Endothelial cell of umbilical vein (primary cell): Measurements from ENCODE around the gene CNGA4. TPM values are rescaled to one million over a fixed set of nuclear protein-coding genes. Genes with fewer than 3 reads are reported as not detected.

Source experiments
- BruUV-seq: library from RNA; stranded (reverse); fragments of 400-500 nt; replicated peaks from 2 replicates; lab custom pipeline; 2021; lab: Mats Ljungman, UMichigan
- CTCF ChIA-PET: fragments of 300-600, 350-600 bp; sonication (Branson Sonifier 250); formaldehyde crosslinking; loops from one replicate; lab custom pipeline; 2021; ENCODE audit warnings: antibody characterized with exemption, inconsistent platforms; lab: Charles Lee
- POLR2A ChIA-PET: fragments of 300-600, 350-600 bp; sonication (Branson Sonifier 250); formaldehyde crosslinking; loops from one replicate; lab custom pipeline; 2021; ENCODE audit warnings: antibody characterized with exemption, inconsistent platforms; lab: Charles Lee
- DNase-seq: peaks from one replicate; pipeline ENCODE4 v3.0.0-alpha.2; 2011; ENCODE audit warnings: low read depth, low spot score
- FAIRE-seq: peaks from 2 replicates; lab custom pipeline; 2011; peaks lifted over from hg19 to GRCh38; lab: Jason Lieb, UNC
- H2AFZ ChIP-seq: 2 replicates; pipeline ENCODE4 v1.6.0; 2012; ENCODE audit warnings: low read depth, low read length, control low read depth, inconsistent platforms
- H3K27ac ChIP-seq: 2 replicates; pipeline ENCODE4 v1.5.1; 2011; ENCODE audit warnings: low read depth, mild to moderate bottlenecking, control low read depth, low read length, moderate library complexity; ENCODE audit not compliant: insufficient read depth
- H3K27me3 ChIP-seq, 2 experiments: 2 replicates each; pipeline versions ENCODE4 v1.6.0 to v1.6.1; 2011; ENCODE audit warnings: low read length in 2 of 2, mixed read lengths in 1 of 2; ENCODE audit not compliant: control insufficient read depth in 2 of 2, insufficient read depth in 2 of 2
- H3K36me3 ChIP-seq, 2 experiments: 2 replicates in 1 of 2; 3 replicates in 1 of 2; pipeline ENCODE4 v1.5.1; 2011; ENCODE audit warnings: low read length in 2 of 2, mild to moderate bottlenecking in 1 of 2, moderate library complexity in 1 of 2; ENCODE audit not compliant: control insufficient read depth in 2 of 2, insufficient read depth in 2 of 2; ENCODE audit errors: extremely low read depth in 1 of 2
- H3K4me1 ChIP-seq: 3 replicates; pipeline ENCODE4 v1.5.1; 2011; ENCODE audit warnings: mild to moderate bottlenecking, low read length; ENCODE audit not compliant: control insufficient read depth, insufficient read depth; ENCODE audit errors: extremely low read depth
- H3K4me2 ChIP-seq: 2 replicates; pipeline ENCODE4 v1.6.1; 2011; ENCODE audit warnings: low read length, control low read depth, mixed read lengths; ENCODE audit not compliant: insufficient read depth
- H3K4me3 ChIP-seq, 3 experiments: fragments of 200-600 bp in 1 of 3; sonication (generic), shearing (Covaris generic) in 1 of 3; replicated peaks in 1 of 3; 2 replicates each; pipeline ENCODE4 v1.5.1; 2011 to 2016; ENCODE audit warnings: control low read depth in 3 of 3, low read length in 3 of 3, mild to moderate bottlenecking in 2 of 3, inconsistent platforms in 1 of 3, low read depth in 1 of 3, moderate library complexity in 1 of 3; ENCODE audit not compliant: insufficient read depth in 1 of 3
- H3K79me2 ChIP-seq: 2 replicates; pipeline ENCODE4 v1.6.0; 2012; ENCODE audit warnings: low read length, inconsistent platforms; ENCODE audit not compliant: control insufficient read depth, insufficient read depth
- H3K9ac ChIP-seq: replicated peaks from 2 replicates; pipeline ENCODE3; 2011; ENCODE audit warnings: low read length, control low read depth; ENCODE audit not compliant: insufficient read depth; ENCODE audit errors: extremely low read depth
- H3K9me1 ChIP-seq: replicated peaks from 3 replicates; pipeline ENCODE4 v1.6.0; 2011; ENCODE audit warnings: mild to moderate bottlenecking, low read length; ENCODE audit not compliant: control insufficient read depth, insufficient read depth; ENCODE audit errors: extremely low read depth
- H3K9me3 ChIP-seq: replicated peaks from 2 replicates; pipeline ENCODE4 v1.5.1; 2012; ENCODE audit warnings: low read length, inconsistent platforms; ENCODE audit not compliant: control insufficient read depth, insufficient read depth
- H4K20me1 ChIP-seq: replicated peaks from 2 replicates; pipeline ENCODE3; 2011; ENCODE audit warnings: mild to moderate bottlenecking, low read length; ENCODE audit not compliant: control insufficient read depth, insufficient read depth; ENCODE audit errors: extremely low read depth
- CTCF ChIP-seq, 2 donors: IDR thresholded peaks; 1 replicate in 1 of 2; 2 replicates in 1 of 2; pipeline ENCODE4 v1.5.1; 2011; ENCODE audit warnings: low read length in 2 of 2, mild to moderate bottlenecking in 2 of 2, moderate library complexity in 2 of 2, control low read depth in 1 of 2, inconsistent platforms in 1 of 2, low read depth in 1 of 2; ENCODE audit not compliant: insufficient read depth in 1 of 2; ENCODE audit errors: extremely low read depth in 1 of 2
- EZH2 ChIP-seq: IDR thresholded peaks from 2 replicates; pipeline ENCODE4 v1.6.1; 2012; ENCODE audit warnings: borderline replicate concordance, low read depth, mild to moderate bottlenecking, moderate library complexity, low read length, inconsistent platforms; ENCODE audit not compliant: severe bottlenecking
- FOS ChIP-seq: IDR thresholded peaks from 2 replicates; pipeline ENCODE4 v1.6.1; 2011; ENCODE audit warnings: mild to moderate bottlenecking, low read length, moderate library complexity, borderline replicate concordance; ENCODE audit not compliant: insufficient read depth
- GATA2 ChIP-seq: IDR thresholded peaks from 2 replicates; pipeline ENCODE4 v1.7.0; 2011; ENCODE audit warnings: low read depth, mild to moderate bottlenecking, moderate library complexity, mixed read lengths, low read length; ENCODE audit not compliant: insufficient read length, insufficient read depth
- JUN ChIP-seq: IDR thresholded peaks from 2 replicates; pipeline ENCODE4 v1.6.1; 2011; ENCODE audit warnings: borderline replicate concordance, low read depth; ENCODE audit not compliant: insufficient read length, insufficient read depth
- MAX ChIP-seq: IDR thresholded peaks from 2 replicates; pipeline ENCODE4 v1.6.1; 2011; ENCODE audit not compliant: insufficient read depth, insufficient read length
- MYC ChIP-seq: IDR thresholded peaks from one replicate; pipeline ENCODE4 v1.6.1; 2011; ENCODE audit warnings: mild to moderate bottlenecking, low read depth, low read length
- POLR2A ChIP-seq: IDR thresholded peaks from 2 replicates; pipeline ENCODE4 v1.6.1; 2012; ENCODE audit warnings: low read depth, mild to moderate bottlenecking, control low read depth, low read length
- POLR2AphosphoS5 ChIP-seq: IDR thresholded peaks from 2 replicates; pipeline ENCODE4 v1.6.1; 2012; ENCODE audit warnings: low read depth, mild to moderate bottlenecking, control low read depth, low read length, moderate library complexity; ENCODE audit not compliant: insufficient read depth
- dilution Hi-C: fragments of 300-500 bp; cut with MboI; formaldehyde crosslinking; loops from one replicate; pipeline ENCODE4 v1.15.0; 2019; ENCODE audit warnings: low sequenced_read_pairs; ENCODE audit not compliant: extremely low pct_ligation_motif_present
- intact Hi-C: fragments of 100-400 bp; cut with micrococcal nuclease; formaldehyde crosslinking; loops from one replicate; pipeline ENCODE4 v1.10.0; 2022
- polyA plus RNA-seq, 4 experiments: library from polyadenylated mRNA; depleted of rRNA in 3 of 4; stranded (reverse) in 3 of 4; unstranded in 1 of 4; fragments of >200 nt; gene quantifications; 2 replicates each; pipeline versions ENCODE4 v1.2.1 to v1.2.3, GENCODE V29; 2011 to 2012; ENCODE audit warnings: missing spikeins in 1 of 4
- total RNA-seq: library from RNA; stranded (reverse); gene quantifications from 2 replicates; pipeline ENCODE4 v1.2.3, GENCODE V29; 2021

The CNGA4 gene
- total and polyA plus RNA-seq, 2 donors (not counting 3 experiments of a cell fraction or from before 2014, with no cell fraction given), result 0.11 TPM; not detected in 1

DNA sequence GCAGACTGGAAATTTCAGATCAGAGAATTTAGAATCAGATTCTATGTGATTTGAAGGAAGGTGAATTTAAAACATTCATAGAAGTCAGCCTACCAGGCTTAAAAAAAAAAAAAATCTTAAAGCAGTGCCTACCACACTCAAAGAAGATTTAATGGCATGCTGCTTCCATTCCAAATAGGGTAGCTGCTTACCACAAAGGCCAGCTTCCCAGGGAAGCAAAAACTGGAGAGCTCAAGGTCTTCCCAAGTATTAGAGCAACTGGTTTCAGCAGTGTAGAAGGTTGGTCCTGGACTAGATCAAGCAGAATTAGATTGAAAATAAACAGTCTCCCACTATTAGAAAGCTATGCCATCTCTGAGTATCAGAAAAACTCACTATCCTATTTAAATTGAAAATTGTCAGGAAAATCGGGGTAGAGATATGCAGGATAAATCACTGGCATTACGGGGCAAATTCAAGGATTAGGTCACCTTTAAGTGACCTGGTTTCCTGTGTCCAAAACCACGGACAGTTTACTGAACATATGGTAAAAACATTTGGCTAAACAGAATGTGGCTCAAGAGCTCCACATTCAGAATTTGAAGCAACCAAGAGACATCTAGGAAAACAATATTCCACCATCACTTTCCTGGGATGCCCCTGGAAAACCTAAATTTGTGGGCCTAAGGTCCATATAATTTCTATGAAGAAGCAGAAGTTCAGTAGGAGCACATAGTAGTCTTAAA lies 32.3 kb upstream of the CNGA4 start:
- DNase-seq (no peak), FAIRE-seq (no peak)
- no peak overlapping the region for H2AFZ ChIP-seq
- TF ChIP-seq POLR2AphosphoS5 (no peak), POLR2A (no peak), MYC (no peak), FOS (no peak), MAX (no peak), JUN (no peak), EZH2 (no peak), GATA2 (no peak), CTCF (IDR thresholded peaks at IDR 0.05; ENCODE audit: extremely low read depth in 1 of 2, insufficient read depth in 1 of 2, low read depth in 1 of 2, low read length in 2 of 2) (no peak)
- BruUV-seq, result no TSS peak
- no peak overlapping the region for H3K9ac ChIP-seq
- dilution Hi-C loops (no loop called here), intact Hi-C loops (no loop called here)
- no peaks in the 10 kb centered on the region for H4K20me1 ChIP-seq
- H3K4me3 ChIP-seq, result no peak overlapping the region
- H3K36me3 ChIP-seq, result peaks cover 0 to 13% of the 10 kb centered on the region in 2 experiments
- no peak overlapping the region for H3K4me2 ChIP-seq
- no peaks in the 10 kb centered on the region for H3K9me3 ChIP-seq
- H3K79me2 ChIP-seq, result no peaks in the 10 kb centered on the region
- H3K4me1 ChIP-seq, result no peaks in the 10 kb centered on the region
- H3K9me1 ChIP-seq, result no peaks in the 10 kb centered on the region
- CTCF ChIA-PET, result interaction anchor here (0.9 to 1.0 kb wide), 3 partner anchors 9 to 172 kb away, joined by 3 read pairs; no protein-coding TSS in a partner anchor
- H3K27ac ChIP-seq, result no peak overlapping the region
- H3K27me3 ChIP-seq, result no peaks in the 10 kb centered on the region
- POLR2A ChIA-PET, result interaction anchor here (0.6 kb wide), 1 partner anchor 539 kb away, joined by 3 read pairs; no protein-coding TSS in a partner anchor
